ENCODE measurements around the gene PRAMEF20.

PRAMEF20 gene

DNA sequence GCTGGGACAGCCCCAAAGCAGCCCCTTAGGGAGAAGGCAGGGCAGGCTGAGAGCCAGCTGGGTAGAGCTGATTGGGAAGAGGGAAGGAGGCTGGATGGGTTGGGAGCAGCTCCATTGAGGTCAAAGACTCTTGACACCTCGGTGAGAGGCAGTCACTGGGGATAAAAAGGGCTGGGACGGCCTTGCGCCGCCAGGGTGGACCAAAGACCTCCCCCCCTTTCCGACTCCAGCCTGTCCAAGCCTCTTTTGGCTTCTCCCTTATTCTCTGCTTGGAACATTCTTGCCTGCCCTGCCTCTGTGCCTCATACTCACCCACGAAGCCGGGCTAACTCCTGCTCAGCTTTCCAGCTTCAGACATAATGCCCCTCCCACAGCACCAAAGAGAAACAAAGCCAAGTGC, 52.4 kb downstream of the PRAMEF20 start:
- DNase-seq (ENCODE audit: low spot score), result no peak

DNA sequence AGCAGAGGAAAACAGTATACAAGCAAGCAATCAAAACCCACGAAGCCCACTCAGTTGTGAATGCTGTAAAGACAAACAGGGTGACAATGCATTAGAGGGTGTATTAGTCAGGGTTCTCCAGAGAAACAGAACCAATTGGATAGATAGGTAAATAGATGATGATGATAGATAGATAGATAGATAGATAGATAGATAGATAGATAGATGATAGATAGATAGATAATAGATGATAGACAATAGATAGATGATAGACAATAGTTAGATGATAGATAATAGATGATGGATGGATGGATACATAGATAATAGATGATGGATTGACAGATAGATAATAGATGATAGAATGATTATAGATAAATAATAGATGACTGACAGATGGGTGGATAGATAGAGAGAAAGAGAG, 55.3 kb downstream of the PRAMEF20 start:
- DNase-seq (ENCODE audit: low spot score), result no peak

- DNase-seq (ENCODE audit: low spot score), result no peak
Measured at GRCh38 chr1:13469343-13469742, 59.1 kb downstream of the PRAMEF20 start.
